ENCODE measurements around the gene PLAGL1. TPM values are rescaled to one million over a fixed set of nuclear protein-coding genes. Genes with fewer than 3 reads are reported as not detected.

The PLAGL1 gene
- total RNA-seq, 1 donor from 2014 or later, result 44.7 TPM

DNA sequence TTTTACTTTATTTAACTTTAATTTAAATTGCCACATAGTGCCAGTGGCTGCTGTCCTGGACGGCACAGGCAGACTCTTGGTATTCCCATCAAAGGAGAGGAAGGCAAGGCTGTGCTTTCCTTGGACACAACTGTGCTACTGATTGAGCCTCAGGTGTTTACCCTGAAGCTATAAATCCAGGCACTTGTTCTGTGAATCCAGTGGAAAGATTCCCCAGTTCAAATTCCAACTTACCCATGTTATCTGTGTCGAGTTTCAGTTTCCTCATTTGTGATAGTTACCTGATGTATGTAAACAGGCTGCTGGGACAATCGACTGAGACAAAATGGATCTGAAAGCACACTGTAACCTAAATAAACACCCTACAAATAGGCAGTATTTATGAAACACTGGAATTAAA is 57.2 kb downstream of the PLAGL1 start:
- H3K36me3 ChIP-seq, result peaks cover 11% of the 10 kb centered on the region
- peaks cover 29% of the 10 kb centered on the region for H3K4me1 ChIP-seq
- ATAC-seq (no peak), DNase-seq (no peak)
- no peaks in the 10 kb centered on the region for H3K27me3 ChIP-seq (ENCODE audit: low read depth)
- H3K4me3 ChIP-seq, result no peak overlapping the region
- TF ChIP-seq CTCF (IDR thresholded peaks at IDR 0.05), result no peak
- intact Hi-C loops (cut with DNase I), result no loop called here
- H3K9me3 ChIP-seq, result peaks cover 11% of the 10 kb centered on the region
- peak overlapping the region; percentile 25 for H3K27ac ChIP-seq

GRCh38 chr6:143949962-143950361 is 58.1 kb downstream of the PLAGL1 start:
- Histone ChIP-seq H3K27me3 (ENCODE audit: low read depth) (no peaks in the 10 kb centered on the region), H3K4me3 (peak overlapping the region; percentile 6), H3K9me3 (peaks cover 11% of the 10 kb centered on the region), H3K4me1 (peaks cover 29% of the 10 kb centered on the region), H3K27ac (peak overlapping the region; percentile 25), H3K36me3 (peaks cover 11% of the 10 kb centered on the region)
- no peak for TF ChIP-seq CTCF (IDR thresholded peaks at IDR 0.05)
- ATAC-seq (peak; percentile 35 to 77), DNase-seq (no peak)
- intact Hi-C loops (cut with DNase I), result no loop called here

DNA sequence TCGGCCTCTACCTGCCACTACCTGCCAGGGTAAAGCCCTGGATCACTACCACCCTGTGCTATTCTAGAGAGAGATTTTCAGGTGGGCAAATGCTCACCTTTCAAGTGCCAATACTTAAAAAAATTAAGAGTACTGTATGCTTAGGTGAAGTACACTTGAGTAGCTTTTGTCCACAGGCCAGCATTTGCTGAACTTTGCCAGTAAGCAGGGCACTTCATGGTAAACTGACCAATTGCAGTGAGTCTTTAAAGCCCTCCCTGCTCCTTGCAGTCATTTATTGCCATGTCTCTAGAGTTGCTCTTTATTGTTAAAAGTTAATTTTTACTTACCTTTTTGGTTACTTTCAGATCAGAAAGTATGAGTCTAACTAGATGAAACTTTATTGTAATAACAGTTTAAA is 58.5 kb downstream of the PLAGL1 start:
- ATAC-seq, result peak; percentile 85 to 92
- H3K27me3 ChIP-seq (ENCODE audit: low read depth), result no peaks in the 10 kb centered on the region
- peak overlapping the region; percentile 25 for H3K27ac ChIP-seq
- DNase-seq, result no peak
- H3K9me3 ChIP-seq, result peaks cover 11% of the 10 kb centered on the region
- intact Hi-C loops (cut with DNase I), result no loop called here
- no peak overlapping the region for H3K4me3 ChIP-seq
- H3K4me1 ChIP-seq, result peaks cover 29% of the 10 kb centered on the region
- TF ChIP-seq CTCF (IDR thresholded peaks at IDR 0.05), result no peak
- peaks cover 11% of the 10 kb centered on the region for H3K36me3 ChIP-seq

GRCh38 chr6:143948208-143948607 is 59.9 kb downstream of the PLAGL1 start:
- Histone ChIP-seq H3K4me1 (peaks cover 22% of the 10 kb centered on the region), H3K27ac (no peak overlapping the region), H3K4me3 (no peak overlapping the region), H3K9me3 (peaks cover 11% of the 10 kb centered on the region), H3K36me3 (peaks cover 11% of the 10 kb centered on the region), H3K27me3 (ENCODE audit: low read depth) (no peaks in the 10 kb centered on the region)
- ATAC-seq (no peak), DNase-seq (no peak)
- intact Hi-C loops (cut with DNase I), result no loop called here
- no peak for TF ChIP-seq CTCF (IDR thresholded peaks at IDR 0.05)

DNA sequence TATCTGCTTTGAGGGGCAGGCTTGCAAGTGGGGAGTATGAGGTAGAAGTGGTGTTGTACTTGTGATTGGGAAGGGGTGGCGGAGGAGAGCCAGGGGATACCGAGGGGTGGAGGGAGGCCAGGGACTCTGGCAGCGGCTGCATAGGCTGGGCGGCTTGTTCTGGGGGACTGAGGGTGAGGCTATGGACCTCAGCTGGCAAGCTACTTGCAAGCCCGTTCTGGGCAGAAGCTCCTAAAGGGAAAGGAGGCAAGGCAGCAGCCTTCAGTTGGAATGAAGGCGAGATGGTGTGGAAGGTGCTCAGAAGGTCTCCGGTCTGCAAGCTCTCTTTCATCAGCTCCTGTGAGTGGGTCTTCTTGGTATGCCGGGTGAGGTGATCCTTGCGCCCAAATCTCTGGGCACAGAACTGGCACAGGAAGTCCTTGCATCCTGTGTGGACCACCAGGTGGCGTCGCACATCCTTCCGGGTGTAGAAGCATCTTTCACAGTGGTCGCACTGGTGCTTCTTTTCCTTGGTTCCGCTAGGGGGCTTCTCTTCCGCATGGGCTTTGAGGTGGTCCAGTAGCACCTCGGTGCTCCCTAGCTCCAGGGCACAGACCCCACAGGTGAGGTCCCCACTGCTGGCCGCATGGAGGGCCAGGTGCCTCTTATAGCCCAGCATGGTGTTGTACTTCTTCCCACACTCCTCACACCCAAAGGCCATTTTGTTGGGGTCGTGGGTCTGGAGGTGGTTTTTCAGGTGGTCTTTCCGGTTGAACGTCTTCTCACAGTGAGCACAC is 66.0 kb downstream of the PLAGL1 start:
- ATAC-seq, result peak; percentile 74 to 78
- no peaks in the 10 kb centered on the region for H3K27me3 ChIP-seq (ENCODE audit: low read depth)
- DNase-seq, result peak; percentile 78
- no peaks in the 10 kb centered on the region for H3K36me3 ChIP-seq
- TF ChIP-seq CTCF (IDR thresholded peaks at IDR 0.05), result peak; percentile 62
- H3K9me3 ChIP-seq, result peaks cover 3% of the 10 kb centered on the region
- H3K4me3 ChIP-seq, result no peak overlapping the region
- intact Hi-C loops (cut with DNase I), result no loop called here
- H3K4me1 ChIP-seq, result no peaks in the 10 kb centered on the region
- H3K27ac ChIP-seq, result no peak overlapping the region

Measured in lower lobe of right lung (tissue), 2 donors.